Mucosa of stomach (tissue), 1 donor: ENCODE data around the gene RPLP2.

Experiments used
- H3K27me3 ChIP-seq: one replicate; pipeline ENCODE4 v1.7.0; 2013; ENCODE audit warnings: mild to moderate bottlenecking, low read length; ENCODE audit not compliant: control insufficient read depth, insufficient read depth
- H3K36me3 ChIP-seq: one replicate; pipeline ENCODE4 v1.7.0; 2013; ENCODE audit warnings: low read length; ENCODE audit not compliant: control insufficient read depth, insufficient read depth
- H3K4me1 ChIP-seq: one replicate; pipeline ENCODE4 v1.7.0; 2013; ENCODE audit warnings: mild to moderate bottlenecking, low read length; ENCODE audit not compliant: control insufficient read depth, insufficient read depth
- H3K4me3 ChIP-seq: one replicate; pipeline ENCODE4 v1.7.0; 2013; ENCODE audit warnings: low read length
- H3K9ac ChIP-seq: one replicate; pipeline ENCODE4 v1.7.0; 2013; ENCODE audit warnings: mild to moderate bottlenecking, low read length, moderate library complexity
- H3K9me3 ChIP-seq: one replicate; pipeline ENCODE4 v1.7.0; 2013; ENCODE audit warnings: mild to moderate bottlenecking, low read length, moderate library complexity; ENCODE audit not compliant: control insufficient read depth
- donor health status: Pancreatic carcinoma.

The RPLP2 gene

GRCh38 chr11:860234-861104, 50.7 kb downstream of the RPLP2 start:
- peaks cover 31% of the 10 kb centered on the region for H3K27me3 ChIP-seq
- H3K4me3 ChIP-seq: no peak overlapping the region
- peak overlapping the region; percentile 37 for H3K9ac ChIP-seq
- no peaks in the 10 kb centered on the region for H3K36me3 ChIP-seq
- H3K4me1 ChIP-seq: peaks cover 27% of the 10 kb centered on the region
- no peaks in the 10 kb centered on the region for H3K9me3 ChIP-seq

DNA sequence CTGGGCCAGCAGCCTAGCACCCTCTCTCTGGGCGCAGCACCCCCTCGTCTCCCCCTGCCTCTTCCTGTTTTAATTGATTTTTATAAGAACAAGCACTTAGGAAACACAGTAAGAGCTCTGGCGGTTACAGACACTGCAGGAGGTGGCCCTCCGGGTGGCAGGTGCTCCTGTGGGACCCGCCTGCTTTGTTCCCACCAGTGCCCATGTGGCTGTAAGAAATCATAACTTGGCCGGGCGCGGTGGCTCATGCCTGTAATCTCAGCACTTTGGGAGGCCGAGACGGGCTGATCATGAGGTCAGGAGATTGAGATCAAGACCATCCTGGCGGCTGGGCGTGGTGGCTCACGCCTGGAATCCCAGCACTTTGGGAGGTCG, 51.3 kb downstream of the RPLP2 start:
- Histone ChIP-seq H3K4me1 (peaks cover 27% of the 10 kb centered on the region), H3K4me3 (no peak overlapping the region), H3K9ac (no peak overlapping the region), H3K36me3 (no peaks in the 10 kb centered on the region), H3K9me3 (no peaks in the 10 kb centered on the region), H3K27me3 (peaks cover 31% of the 10 kb centered on the region)

DNA sequence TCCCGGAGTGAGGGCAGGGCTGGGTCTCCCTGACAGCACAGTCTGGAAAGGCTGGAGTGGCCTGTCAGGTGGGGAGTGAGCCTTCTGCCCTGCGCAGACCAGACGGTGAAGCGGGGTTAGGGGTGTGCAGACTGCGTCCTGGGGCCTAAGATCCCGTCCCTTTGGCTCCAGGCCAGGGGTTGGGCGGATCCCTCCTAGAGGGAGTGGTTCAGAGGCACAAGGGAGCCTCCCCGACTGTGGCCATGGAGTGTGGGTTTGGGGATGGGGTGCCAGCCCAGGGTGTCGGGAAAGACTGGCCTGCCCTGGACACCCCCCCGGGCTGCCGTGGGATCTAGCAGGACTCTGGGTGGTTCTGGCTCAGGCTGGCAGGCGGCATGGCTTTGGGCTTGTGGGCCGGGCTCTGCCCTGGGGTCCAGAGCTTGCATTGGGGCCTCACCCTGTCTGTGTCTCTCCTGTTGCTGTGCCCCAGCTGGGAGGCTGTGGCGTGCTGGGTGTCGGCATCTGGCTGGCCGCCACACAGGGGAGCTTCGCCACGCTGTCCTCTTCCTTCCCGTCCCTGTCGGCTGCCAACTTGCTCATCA, 52.4 kb downstream of the RPLP2 start:
- H3K4me3 ChIP-seq: no peak overlapping the region
- H3K9me3 ChIP-seq: no peaks in the 10 kb centered on the region
- H3K36me3 ChIP-seq: no peaks in the 10 kb centered on the region
- H3K9ac ChIP-seq: no peak overlapping the region
- peaks cover 31% of the 10 kb centered on the region for H3K27me3 ChIP-seq
- H3K4me1 ChIP-seq: peaks cover 27% of the 10 kb centered on the region
